B cell (primary cell): ENCODE data around the gene DSG3. TPM values are rescaled to one million over a fixed set of nuclear protein-coding genes. Genes with fewer than 3 reads are reported as not detected.

Experiments
- ATAC-seq: fragments of 200-7000 bp; cut with Tn5 transposase; one replicate; pipeline ENCODE4 v1.10.0; 2021; ENCODE audit warnings: low read depth, mild to moderate bottlenecking, moderate number of reproducible peaks, moderate library complexity
- CTCF ChIA-PET: fragments of 350-600 bp; sonication (Branson Sonifier 250); formaldehyde crosslinking; loops from one replicate; lab custom pipeline; 2021; ENCODE audit warnings: antibody characterized with exemption, inconsistent platforms; lab: Charles Lee
- POLR2A ChIA-PET: fragments of 350-600 bp; sonication (Branson Sonifier 250); formaldehyde crosslinking; loops from one replicate; lab custom pipeline; 2021; ENCODE audit warnings: antibody characterized with exemption; lab: Charles Lee
- DNase-seq: peaks from one replicate; pipeline ENCODE4 v3.0.0; 2013
- H2AFZ ChIP-seq: 2 replicates; pipeline ENCODE4 v1.6.1; 2012; ENCODE audit warnings: mild to moderate bottlenecking, low read depth, low read length; ENCODE audit not compliant: insufficient read depth, poor library complexity, severe bottlenecking
- H3K27ac ChIP-seq, 2 donors: 1 replicate in 1 of 2; 2 replicates in 1 of 2; pipeline ENCODE4 v1.5.1; 2012 to 2013; ENCODE audit warnings: low read length in 2 of 2, mild to moderate bottlenecking in 2 of 2, moderate library complexity in 1 of 2
- H3K27me3 ChIP-seq, 4 experiments: fragments of 200-600 bp in 1 of 4; sonication (generic) in 1 of 4; replicated peaks in 1 of 4; 1 replicate in 2 of 4; 2 replicates in 2 of 4; pipeline versions ENCODE4 v1.6.1 to v1.7.0; 2013 to 2016; ENCODE audit warnings: low read length in 3 of 4, mild to moderate bottlenecking in 2 of 4, mixed read lengths in 1 of 4, moderate library complexity in 1 of 4; ENCODE audit not compliant: insufficient read depth in 4 of 4, control insufficient read depth in 3 of 4; ENCODE audit errors: control extremely low read depth in 1 of 4
- H3K36me3 ChIP-seq, 2 experiments: replicated peaks in 1 of 2; 1 replicate in 1 of 2; 2 replicates in 1 of 2; pipeline versions ENCODE4 v1.6.1 to v1.7.1; 2013; ENCODE audit warnings: low read length in 1 of 2; ENCODE audit not compliant: insufficient read depth in 2 of 2, control insufficient read depth in 1 of 2; ENCODE audit errors: control extremely low read depth in 1 of 2, extremely low read depth in 1 of 2
- H3K4me1 ChIP-seq, 2 donors: fragments of 200-600 bp in 1 of 2; sonication (generic) in 1 of 2; 1 replicate in 1 of 2; 2 replicates in 1 of 2; pipeline versions ENCODE4 v1.5.1 to v1.6.1; 2013 to 2017; ENCODE audit warnings: low read length in 2 of 2; ENCODE audit not compliant: control insufficient read depth in 2 of 2, insufficient read depth in 2 of 2
- H3K4me2 ChIP-seq: replicated peaks from 2 replicates; pipeline ENCODE3; 2012; ENCODE audit warnings: mild to moderate bottlenecking, low read depth, low read length; ENCODE audit not compliant: poor library complexity, severe bottlenecking
- H3K4me3 ChIP-seq, 5 experiments: fragments of 200-600 bp in 1 of 5; sonication (generic) in 1 of 5; 1 replicate in 3 of 5; 2 replicates in 2 of 5; pipeline versions ENCODE4 v1.5.1 to v1.7.0; 2011 to 2016; ENCODE audit warnings: low read length in 4 of 5, mild to moderate bottlenecking in 4 of 5, low read depth in 2 of 5, control low read depth in 1 of 5, moderate library complexity in 1 of 5; ENCODE audit not compliant: insufficient read depth in 1 of 5; ENCODE audit errors: control extremely low read depth in 1 of 5, extremely low read depth in 1 of 5
- H3K79me2 ChIP-seq: fragments of 200-600 bp; sonication (generic); one replicate; pipeline ENCODE4 v1.6.0; 2016; ENCODE audit warnings: low read length; ENCODE audit not compliant: control insufficient read depth, insufficient read depth
- H3K9ac ChIP-seq: fragments of 200-600 bp; sonication (generic); 2 replicates; pipeline ENCODE4 v1.6.1; 2017; ENCODE audit warnings: mild to moderate bottlenecking, low read length, moderate library complexity
- H3K9me3 ChIP-seq, 3 donors: one replicate each; pipeline versions ENCODE4 v1.6.1 to v1.7.1; 2013; ENCODE audit warnings: low read length in 2 of 3; ENCODE audit not compliant: control insufficient read depth in 2 of 3, insufficient read depth in 1 of 3; ENCODE audit errors: control extremely low read depth in 1 of 3
- H4K20me1 ChIP-seq: 2 replicates; pipeline ENCODE4 v1.6.0; 2012; ENCODE audit warnings: mild to moderate bottlenecking, low read length; ENCODE audit not compliant: insufficient read depth, control insufficient read depth, poor library complexity, severe bottlenecking
- H3K27ac Mint-ChIP-seq: one replicate; pipeline ENCODE4 v1.8.0; 2021; ENCODE audit warnings: mixed read lengths
- H3K27me3 Mint-ChIP-seq: one replicate; pipeline ENCODE4 v1.8.0; 2021; ENCODE audit warnings: mixed read lengths
- H3K4me1 Mint-ChIP-seq: one replicate; pipeline ENCODE4 v1.8.0; 2021; ENCODE audit warnings: mixed read lengths
- H3K4me3 Mint-ChIP-seq: one replicate; pipeline ENCODE4 v1.8.0; 2021; ENCODE audit warnings: mixed read lengths
- H3K9me3 Mint-ChIP-seq: one replicate; pipeline ENCODE4 v1.8.0; 2022; ENCODE audit warnings: mixed read lengths; ENCODE audit not compliant: insufficient read depth
- EZH2 ChIP-seq: IDR thresholded peaks from 2 replicates; pipeline ENCODE4 v1.6.1; 2012; ENCODE audit warnings: borderline replicate concordance, low read depth, mild to moderate bottlenecking, moderate library complexity, low read length; ENCODE audit not compliant: insufficient read depth, poor library complexity, severe bottlenecking
- WGBS: methylation state at CpG from one replicate; pipeline ENCODE4 v1.1.5; 2013; ENCODE audit warnings: missing lambda C conversion rate; ENCODE audit not compliant: insufficient coverage; 5-methylcytosine and 5-hydroxymethylcytosine counted together
- intact Hi-C: fragments of 100-400 bp; cut with micrococcal nuclease; formaldehyde crosslinking; loops from one replicate; pipeline ENCODE4 v1.10.0; 2022
- polyA plus RNA-seq: library from polyadenylated mRNA; depleted of rRNA; stranded (reverse); fragments of >200 nt; gene quantifications from 2 replicates; pipeline ENCODE4 v1.2.3, GENCODE V29; 2012
- total RNA-seq, 2 donors: library from RNA; stranded (reverse); fragments of 120-200 nt in 1 of 2; gene quantifications; 1 replicate in 1 of 2; 2 replicates in 1 of 2; pipeline versions ENCODE4 v1.2.3 to v1.2.4, GENCODE V29; 2013 to 2022
- TF ChIP-seq, protein P1 (sequence below): fragments of 200-600 bp; IDR thresholded peaks from one replicate; pipeline ENCODE4 v1.8.0; 2022; ENCODE audit warnings: antibody characterized with exemption, mild to moderate bottlenecking

The DSG3 gene
- total and polyA plus RNA-seq, 2 donors (not counting 1 experiment from before 2014, with no cell fraction given): not detected

DNA sequence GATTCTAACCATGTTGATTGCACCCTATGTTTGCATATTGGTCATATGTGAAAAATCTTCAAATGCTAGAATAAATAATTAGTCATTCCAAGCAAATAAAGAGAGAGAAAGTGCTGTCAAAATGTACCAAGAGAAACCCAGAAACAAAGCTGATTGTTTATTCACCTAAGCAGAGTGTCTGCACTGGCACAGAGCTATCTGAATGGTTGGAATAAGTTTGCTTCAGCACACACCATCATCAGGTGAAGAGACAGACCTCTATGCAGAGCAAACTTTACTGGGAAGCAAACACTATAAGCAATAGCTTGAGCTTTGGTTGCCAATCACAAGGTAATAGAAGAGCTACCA lies 45.5 kb upstream of the DSG3 start:
- Histone ChIP-seq H3K9ac (no peak overlapping the region), H3K4me3 (no peak overlapping the region), H3K9me3 (no peaks in the 10 kb centered on the region), H3K79me2 (no peaks in the 10 kb centered on the region), H4K20me1 (no peaks in the 10 kb centered on the region), H3K36me3 (no peaks in the 10 kb centered on the region), H3K27ac (no peak overlapping the region), H3K4me2 (no peak overlapping the region), H3K27me3 (no peaks in the 10 kb centered on the region), H2AFZ (no peak overlapping the region), H3K4me1 (no peaks in the 10 kb centered on the region)
- no peaks in the 10 kb centered on the region for H3K27me3 Mint-ChIP-seq
- DNase-seq: no peak
- ATAC-seq: no peak
- intact Hi-C loops: no loop called here
- H3K4me1 Mint-ChIP-seq: no peaks in the 10 kb centered on the region
- POLR2A ChIA-PET: no interaction called here
- H3K9me3 Mint-ChIP-seq: no peaks in the 10 kb centered on the region
- H3K4me3 Mint-ChIP-seq: no peak overlapping the region
- no peak overlapping the region for H3K27ac Mint-ChIP-seq
- CTCF ChIA-PET: no interaction called here
- TF ChIP-seq, protein P1, sequence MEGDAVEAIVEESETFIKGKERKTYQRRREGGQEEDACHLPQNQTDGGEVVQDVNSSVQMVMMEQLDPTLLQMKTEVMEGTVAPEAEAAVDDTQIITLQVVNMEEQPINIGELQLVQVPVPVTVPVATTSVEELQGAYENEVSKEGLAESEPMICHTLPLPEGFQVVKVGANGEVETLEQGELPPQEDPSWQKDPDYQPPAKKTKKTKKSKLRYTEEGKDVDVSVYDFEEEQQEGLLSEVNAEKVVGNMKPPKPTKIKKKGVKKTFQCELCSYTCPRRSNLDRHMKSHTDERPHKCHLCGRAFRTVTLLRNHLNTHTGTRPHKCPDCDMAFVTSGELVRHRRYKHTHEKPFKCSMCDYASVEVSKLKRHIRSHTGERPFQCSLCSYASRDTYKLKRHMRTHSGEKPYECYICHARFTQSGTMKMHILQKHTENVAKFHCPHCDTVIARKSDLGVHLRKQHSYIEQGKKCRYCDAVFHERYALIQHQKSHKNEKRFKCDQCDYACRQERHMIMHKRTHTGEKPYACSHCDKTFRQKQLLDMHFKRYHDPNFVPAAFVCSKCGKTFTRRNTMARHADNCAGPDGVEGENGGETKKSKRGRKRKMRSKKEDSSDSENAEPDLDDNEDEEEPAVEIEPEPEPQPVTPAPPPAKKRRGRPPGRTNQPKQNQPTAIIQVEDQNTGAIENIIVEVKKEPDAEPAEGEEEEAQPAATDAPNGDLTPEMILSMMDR: no peak
- TF ChIP-seq EZH2: no peak

DNA sequence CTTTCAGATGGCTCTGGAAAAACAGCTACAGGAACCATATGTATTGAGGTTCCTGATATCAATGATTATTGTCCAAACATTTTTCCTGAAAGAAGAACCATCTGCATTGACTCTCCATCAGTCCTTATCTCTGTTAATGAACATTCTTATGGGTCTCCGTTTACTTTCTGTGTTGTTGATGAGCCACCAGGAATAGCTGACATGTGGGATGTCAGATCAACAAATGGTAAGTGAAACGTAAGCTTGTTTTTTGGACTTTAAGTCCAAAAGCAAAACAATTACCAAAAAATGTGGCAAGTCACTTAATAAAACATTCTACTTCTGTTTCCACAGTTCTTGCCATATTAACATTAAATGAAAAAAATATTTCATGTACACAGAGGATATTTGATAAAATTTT lies 44.1 kb upstream of the DSG3 start:
- no CpG with 5 or more reads among the region's 2 CpGs for WGBS
- intact Hi-C loops: no loop called here
- H3K27ac Mint-ChIP-seq: no peak overlapping the region
- H3K27ac ChIP-seq: no peak overlapping the region
- no peaks in the 10 kb centered on the region for H3K9me3 ChIP-seq
- ChIA-PET POLR2A (no interaction called here), CTCF (no interaction called here)
- H3K4me1 ChIP-seq: no peaks in the 10 kb centered on the region
- no peaks in the 10 kb centered on the region for H3K79me2 ChIP-seq
- no peaks in the 10 kb centered on the region for H3K4me1 Mint-ChIP-seq
- no peaks in the 10 kb centered on the region for H3K9me3 Mint-ChIP-seq
- no peak overlapping the region for H3K4me2 ChIP-seq
- ATAC-seq (no peak), DNase-seq (no peak)
- H3K4me3 Mint-ChIP-seq: no peak overlapping the region
- no peak for TF ChIP-seq EZH2
- TF ChIP-seq, protein P1: no peak
- H2AFZ ChIP-seq: no peak overlapping the region
- no peaks in the 10 kb centered on the region for H4K20me1 ChIP-seq
- H3K9ac ChIP-seq: no peak overlapping the region
- no peaks in the 10 kb centered on the region for H3K27me3 Mint-ChIP-seq
- no peak overlapping the region for H3K4me3 ChIP-seq
- H3K27me3 ChIP-seq: no peaks in the 10 kb centered on the region
- no peaks in the 10 kb centered on the region for H3K36me3 ChIP-seq
